Stomach smooth muscle (tissue), 2 donors: ENCODE results near the gene NETO1.

Experiments
- H3K27ac ChIP-seq: one replicate; pipeline ENCODE4 v1.7.0; 2013; ENCODE audit warnings: mild to moderate bottlenecking, low read length, inconsistent platforms
- H3K27me3 ChIP-seq, 2 donors: one replicate each; pipeline ENCODE4 v1.7.0; 2013; ENCODE audit warnings: low read length in 2 of 2; ENCODE audit not compliant: insufficient read depth in 2 of 2, control insufficient read depth in 1 of 2
- H3K36me3 ChIP-seq, 2 donors: one replicate each; pipeline ENCODE4 v1.7.0; 2013; ENCODE audit warnings: low read length in 2 of 2; ENCODE audit not compliant: control insufficient read depth in 2 of 2, insufficient read depth in 2 of 2
- H3K4me1 ChIP-seq: one replicate; pipeline ENCODE4 v1.7.0; 2013; ENCODE audit warnings: low read length; ENCODE audit not compliant: control insufficient read depth, insufficient read depth
- H3K4me3 ChIP-seq, 2 donors: one replicate each; pipeline ENCODE4 v1.7.0; 2013; ENCODE audit warnings: low read length in 2 of 2
- H3K9ac ChIP-seq, 2 donors: one replicate each; pipeline ENCODE4 v1.7.0; 2013; ENCODE audit warnings: low read length in 2 of 2, mild to moderate bottlenecking in 1 of 2
- H3K9me3 ChIP-seq, 2 donors: one replicate each; pipeline ENCODE4 v1.7.0; 2013; ENCODE audit warnings: low read length in 2 of 2; ENCODE audit not compliant: control insufficient read depth in 2 of 2
- donor health status: healthy.
- donor health status: Pancreatic carcinoma.

Gene NETO1

DNA sequence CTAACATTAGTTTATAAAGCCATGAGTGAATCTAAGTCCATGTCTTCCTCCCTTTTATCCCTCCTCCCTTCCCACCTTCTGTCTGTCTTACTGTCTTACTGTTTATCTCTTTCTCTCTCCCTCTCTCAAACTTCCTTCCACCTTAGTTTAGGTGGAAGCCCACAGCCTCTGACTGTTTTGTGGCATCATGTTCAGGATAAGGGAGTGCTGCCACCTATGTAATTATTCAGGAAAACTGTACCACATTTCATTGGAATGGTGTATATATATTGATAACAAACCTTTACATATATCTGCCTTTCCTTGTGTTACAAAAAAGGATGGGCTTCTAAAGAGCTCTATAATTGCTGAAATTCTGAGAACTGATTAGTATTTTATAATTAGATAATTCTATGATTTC is 48.7 kb downstream of the NETO1 start:
- no peak overlapping the region for H3K27ac ChIP-seq
- H3K9me3 ChIP-seq = no peaks in the 10 kb centered on the region
- H3K27me3 ChIP-seq = no peaks in the 10 kb centered on the region
- H3K36me3 ChIP-seq = no peaks in the 10 kb centered on the region
- H3K4me3 ChIP-seq = no peak overlapping the region
- H3K4me1 ChIP-seq = no peaks in the 10 kb centered on the region
- H3K9ac ChIP-seq = no peak overlapping the region

DNA sequence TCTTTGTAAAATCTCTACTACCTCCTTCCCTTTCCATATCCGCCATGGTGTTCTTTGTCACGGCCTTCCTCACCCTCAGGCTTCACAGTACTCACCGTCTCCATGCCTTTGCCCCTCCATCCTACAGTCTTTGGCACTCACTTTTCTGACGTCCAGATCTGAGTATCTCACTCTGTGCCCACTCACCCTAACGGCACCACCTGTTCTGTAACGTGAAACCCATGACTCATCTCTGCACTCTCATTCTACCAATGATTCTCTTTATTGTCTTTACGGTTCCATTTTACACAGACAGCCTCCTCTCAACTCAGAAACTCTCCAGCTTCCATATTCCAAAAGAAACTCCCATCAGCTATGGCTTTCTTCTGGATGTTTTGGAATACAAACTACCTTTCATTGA is 56.7 kb downstream of the NETO1 start:
- H3K27ac ChIP-seq = no peak overlapping the region
- no peaks in the 10 kb centered on the region for H3K4me1 ChIP-seq
- no peak overlapping the region for H3K9ac ChIP-seq
- H3K4me3 ChIP-seq = no peak overlapping the region
- H3K9me3 ChIP-seq = no peaks in the 10 kb centered on the region
- H3K36me3 ChIP-seq = no peaks in the 10 kb centered on the region
- no peaks in the 10 kb centered on the region for H3K27me3 ChIP-seq

- Histone ChIP-seq H3K4me1 (no peaks in the 10 kb centered on the region), H3K36me3 (no peaks in the 10 kb centered on the region), H3K4me3 (no peak overlapping the region), H3K27ac (no peak overlapping the region), H3K27me3 (no peaks in the 10 kb centered on the region), H3K9me3 (no peaks in the 10 kb centered on the region), H3K9ac (no peak overlapping the region)
Observed at GRCh38 chr18:72808680-72809079, 59.1 kb downstream of the NETO1 start.

- Histone ChIP-seq H3K4me1 (no peaks in the 10 kb centered on the region), H3K4me3 (no peak overlapping the region), H3K27me3 (no peaks in the 10 kb centered on the region), H3K9ac (no peak overlapping the region), H3K36me3 (no peaks in the 10 kb centered on the region), H3K27ac (no peak overlapping the region), H3K9me3 (no peaks in the 10 kb centered on the region)
Observed at GRCh38 chr18:72799106-72799505, 68.7 kb downstream of the NETO1 start.

GRCh38 chr18:72783530-72783929 is 84.3 kb downstream of the NETO1 start:
- H3K27me3 ChIP-seq = no peaks in the 10 kb centered on the region
- no peak overlapping the region for H3K4me3 ChIP-seq
- no peak overlapping the region for H3K9ac ChIP-seq
- no peak overlapping the region for H3K27ac ChIP-seq
- no peaks in the 10 kb centered on the region for H3K9me3 ChIP-seq
- H3K4me1 ChIP-seq = no peaks in the 10 kb centered on the region
- H3K36me3 ChIP-seq = no peaks in the 10 kb centered on the region

GRCh38 chr18:72774914-72775313 is 92.9 kb downstream of the NETO1 start:
- Histone ChIP-seq H3K9ac (no peak overlapping the region), H3K27me3 (no peaks in the 10 kb centered on the region), H3K9me3 (no peaks in the 10 kb centered on the region), H3K4me1 (no peaks in the 10 kb centered on the region), H3K36me3 (no peaks in the 10 kb centered on the region), H3K27ac (no peak overlapping the region), H3K4me3 (no peak overlapping the region)

- H3K4me1 ChIP-seq = no peaks in the 10 kb centered on the region
- no peaks in the 10 kb centered on the region for H3K9me3 ChIP-seq
- no peak overlapping the region for H3K27ac ChIP-seq
- H3K4me3 ChIP-seq = no peak overlapping the region
- no peak overlapping the region for H3K9ac ChIP-seq
- no peaks in the 10 kb centered on the region for H3K27me3 ChIP-seq
- no peaks in the 10 kb centered on the region for H3K36me3 ChIP-seq
Observed at GRCh38 chr18:72772916-72773315, 94.9 kb downstream of the NETO1 start.

DNA sequence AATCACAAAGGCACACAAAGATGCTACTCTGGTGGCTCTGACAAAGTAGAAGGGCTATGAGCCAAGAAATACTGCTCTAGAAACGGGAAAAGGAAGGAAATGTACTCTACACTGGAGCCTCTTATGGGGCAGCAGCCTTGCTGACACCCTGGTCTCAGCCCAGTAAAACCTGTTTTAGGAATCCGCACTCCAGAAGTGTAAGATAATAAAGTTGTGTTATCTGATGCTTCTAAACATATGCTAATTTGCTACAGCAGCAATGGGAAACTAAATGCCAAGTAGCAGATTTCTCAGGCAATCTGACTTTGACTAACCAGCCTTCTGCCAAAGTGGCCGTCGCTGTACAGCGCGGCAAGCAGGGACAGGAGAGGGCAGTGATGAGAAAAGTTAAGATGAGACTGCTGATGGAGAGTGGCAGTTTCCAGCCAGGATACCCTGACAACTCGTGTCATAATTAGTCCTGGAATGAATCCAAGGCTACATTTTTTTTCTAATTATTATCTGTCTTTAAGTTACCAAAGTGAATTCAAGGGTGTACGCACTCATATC is 99.0 kb downstream of the NETO1 start:
- no peaks in the 10 kb centered on the region for H3K36me3 ChIP-seq

GRCh38 chr18:72762515-72763122 is 105.2 kb downstream of the NETO1 start:
- H3K9me3 ChIP-seq = no peaks in the 10 kb centered on the region
- peaks cover 0 to 2% of the 10 kb centered on the region in 2 donors for H3K27me3 ChIP-seq
- no peaks in the 10 kb centered on the region for H3K4me1 ChIP-seq
- H3K36me3 ChIP-seq = no peaks in the 10 kb centered on the region
- H3K4me3 ChIP-seq = no peak overlapping the region
- no peak overlapping the region for H3K9ac ChIP-seq
- no peak overlapping the region for H3K27ac ChIP-seq

More for the DNA sequence above, 99.0 kb downstream of the NETO1 start:
- H3K4me3 ChIP-seq = no peak overlapping the region
- no peaks in the 10 kb centered on the region for H3K9me3 ChIP-seq
- no peaks in the 10 kb centered on the region for H3K27me3 ChIP-seq
- no peaks in the 10 kb centered on the region for H3K4me1 ChIP-seq
- H3K27ac ChIP-seq = no peak overlapping the region
- H3K9ac ChIP-seq = no peak overlapping the region

- H3K27me3 ChIP-seq = no peaks in the 10 kb centered on the region
- no peak overlapping the region for H3K27ac ChIP-seq
- no peaks in the 10 kb centered on the region for H3K9me3 ChIP-seq
- no peak overlapping the region for H3K4me3 ChIP-seq
- no peaks in the 10 kb centered on the region for H3K4me1 ChIP-seq
- H3K36me3 ChIP-seq = no peaks in the 10 kb centered on the region
- no peak overlapping the region for H3K9ac ChIP-seq
Observed at GRCh38 chr18:72752220-72752619, 115.6 kb downstream of the NETO1 start.

DNA sequence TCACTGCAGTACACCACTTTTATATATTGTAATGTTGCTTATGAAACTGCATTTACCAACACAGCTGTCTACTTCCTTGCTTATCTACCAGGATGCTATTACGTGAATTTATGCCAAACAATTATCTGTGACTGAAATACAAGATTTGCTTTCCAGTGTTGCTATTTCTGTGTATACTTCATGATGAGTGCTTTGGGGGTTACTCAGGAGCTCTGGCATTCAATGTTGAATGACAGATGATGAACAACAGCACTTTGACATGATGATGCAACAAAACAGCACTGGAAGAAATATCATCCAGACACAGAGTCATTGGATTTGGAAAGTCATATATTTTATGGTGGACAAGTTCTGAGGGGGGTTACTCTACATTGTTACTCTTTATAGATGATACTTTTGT is 125.8 kb downstream of the NETO1 start:
- H3K27ac ChIP-seq = no peak overlapping the region
- no peaks in the 10 kb centered on the region for H3K36me3 ChIP-seq
- no peaks in the 10 kb centered on the region for H3K4me1 ChIP-seq
- H3K27me3 ChIP-seq = no peaks in the 10 kb centered on the region
- H3K9me3 ChIP-seq = no peaks in the 10 kb centered on the region
- no peak overlapping the region for H3K9ac ChIP-seq
- H3K4me3 ChIP-seq = no peak overlapping the region
